Measurements from ENCODE around the gene RNF168. TPM values are rescaled to one million over a fixed set of nuclear protein-coding genes. Genes with fewer than 3 reads are reported as not detected.

RNF168 gene
- polyA plus RNA-seq, 2 of the 4 experiments (the other 2 are of a cell fraction), result 3.8 to 5.9 TPM

- WGBS (ENCODE audit: missing lambda C conversion rate), result 95% methylated on average over 2 of the region's 2 CpGs
- no peak for FAIRE-seq
- no peak for TF ChIP-seq SMC3 (IDR thresholded peaks at IDR 0.05)
- ChIA-PET POLR2A (no interaction called here), CTCF (no interaction called here)
- Histone ChIP-seq H3K9me3 (peaks cover 5% of the 10 kb centered on the region; the same call in 2 of the 3 replicates), H3K4me1 (no peaks in the 10 kb centered on the region), H3K4me2 (no peak overlapping the region), H3K4me3 (no peak overlapping the region), H3K27ac (no peak overlapping the region)
- ATAC-seq, result no peak
- DNase-seq (ENCODE audit: low read depth in 1 of 2, low spot score in 1 of 2), result no peak
Observed at GRCh38 chr3:196544491-196544992, 41.0 kb upstream of the RNF168 start.

GRCh38 chr3:196541684-196542445 is 38.3 kb upstream of the RNF168 start:
- WGBS (ENCODE audit: missing lambda C conversion rate), result 78% methylated on average over 6 of the region's 6 CpGs
- no peak for TF ChIP-seq SMC3 (IDR thresholded peaks at IDR 0.05)
- no peak for TF ChIP-seq TFCP2L1 (CRISPR knock-in tag; IDR thresholded peaks at IDR 0.05)
- TF ChIP-seq KDM5A (IDR thresholded peaks at IDR 0.05), result no peak
- no peak for TF ChIP-seq BCL3 (IDR thresholded peaks at IDR 0.05)
- no peak for TF ChIP-seq POLR2AphosphoS2 (conservative IDR thresholded peaks at IDR 0.05; ENCODE audit: low read length)
- TF ChIP-seq CEBPB (IDR thresholded peaks at IDR 0.05), result no peak
- TF ChIP-seq PBX3 (IDR thresholded peaks at IDR 0.05), result no peak
- TF ChIP-seq, protein P1, sequence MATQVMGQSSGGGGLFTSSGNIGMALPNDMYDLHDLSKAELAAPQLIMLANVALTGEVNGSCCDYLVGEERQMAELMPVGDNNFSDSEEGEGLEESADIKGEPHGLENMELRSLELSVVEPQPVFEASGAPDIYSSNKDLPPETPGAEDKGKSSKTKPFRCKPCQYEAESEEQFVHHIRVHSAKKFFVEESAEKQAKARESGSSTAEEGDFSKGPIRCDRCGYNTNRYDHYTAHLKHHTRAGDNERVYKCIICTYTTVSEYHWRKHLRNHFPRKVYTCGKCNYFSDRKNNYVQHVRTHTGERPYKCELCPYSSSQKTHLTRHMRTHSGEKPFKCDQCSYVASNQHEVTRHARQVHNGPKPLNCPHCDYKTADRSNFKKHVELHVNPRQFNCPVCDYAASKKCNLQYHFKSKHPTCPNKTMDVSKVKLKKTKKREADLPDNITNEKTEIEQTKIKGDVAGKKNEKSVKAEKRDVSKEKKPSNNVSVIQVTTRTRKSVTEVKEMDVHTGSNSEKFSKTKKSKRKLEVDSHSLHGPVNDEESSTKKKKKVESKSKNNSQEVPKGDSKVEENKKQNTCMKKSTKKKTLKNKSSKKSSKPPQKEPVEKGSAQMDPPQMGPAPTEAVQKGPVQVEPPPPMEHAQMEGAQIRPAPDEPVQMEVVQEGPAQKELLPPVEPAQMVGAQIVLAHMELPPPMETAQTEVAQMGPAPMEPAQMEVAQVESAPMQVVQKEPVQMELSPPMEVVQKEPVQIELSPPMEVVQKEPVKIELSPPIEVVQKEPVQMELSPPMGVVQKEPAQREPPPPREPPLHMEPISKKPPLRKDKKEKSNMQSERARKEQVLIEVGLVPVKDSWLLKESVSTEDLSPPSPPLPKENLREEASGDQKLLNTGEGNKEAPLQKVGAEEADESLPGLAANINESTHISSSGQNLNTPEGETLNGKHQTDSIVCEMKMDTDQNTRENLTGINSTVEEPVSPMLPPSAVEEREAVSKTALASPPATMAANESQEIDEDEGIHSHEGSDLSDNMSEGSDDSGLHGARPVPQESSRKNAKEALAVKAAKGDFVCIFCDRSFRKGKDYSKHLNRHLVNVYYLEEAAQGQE (IDR thresholded peaks at IDR 0.05), result no peak
- TF ChIP-seq USF2 (IDR thresholded peaks at IDR 0.05), result no peak
- no peak for TF ChIP-seq PHF8 (IDR thresholded peaks at IDR 0.05; ENCODE audit: borderline replicate concordance, low read depth)
- no peak for TF ChIP-seq MAX (IDR thresholded peaks at IDR 0.05)
- TF ChIP-seq, protein P2, sequence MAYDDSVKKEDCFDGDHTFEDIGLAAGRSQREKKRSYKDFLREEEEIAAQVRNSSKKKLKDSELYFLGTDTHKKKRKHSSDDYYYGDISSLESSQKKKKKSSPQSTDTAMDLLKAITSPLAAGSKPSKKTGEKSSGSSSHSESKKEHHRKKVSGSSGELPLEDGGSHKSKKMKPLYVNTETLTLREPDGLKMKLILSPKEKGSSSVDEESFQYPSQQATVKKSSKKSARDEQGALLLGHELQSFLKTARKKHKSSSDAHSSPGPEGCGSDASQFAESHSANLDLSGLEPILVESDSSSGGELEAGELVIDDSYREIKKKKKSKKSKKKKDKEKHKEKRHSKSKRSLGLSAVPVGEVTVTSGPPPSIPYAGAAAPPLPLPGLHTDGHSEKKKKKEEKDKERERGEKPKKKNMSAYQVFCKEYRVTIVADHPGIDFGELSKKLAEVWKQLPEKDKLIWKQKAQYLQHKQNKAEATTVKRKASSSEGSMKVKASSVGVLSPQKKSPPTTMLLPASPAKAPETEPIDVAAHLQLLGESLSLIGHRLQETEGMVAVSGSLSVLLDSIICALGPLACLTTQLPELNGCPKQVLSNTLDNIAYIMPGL (CRISPR knock-in tag; IDR thresholded peaks at IDR 0.05; ENCODE audit: borderline replicate concordance), result no peak
- TF ChIP-seq HOXB13 (CRISPR knock-in tag; IDR thresholded peaks at IDR 0.05; ENCODE audit: low read depth), result no peak
- TF ChIP-seq ZSCAN20 (CRISPR knock-in tag; IDR thresholded peaks at IDR 0.05), result no peak
- TF ChIP-seq MAFK (IDR thresholded peaks at IDR 0.05; ENCODE audit: partially characterized antibody), result no peak
- no peak for TF ChIP-seq EHMT2 (IDR thresholded peaks at IDR 0.05; ENCODE audit: low read depth)
- TF ChIP-seq HES2 (IDR thresholded peaks at IDR 0.05), result no peak
- ATAC-seq (no peak), FAIRE-seq (no peak), DNase-seq (ENCODE audit: low read depth in 1 of 2, low spot score in 1 of 2) (no peak)
- no peak overlapping the region for H3K27ac ChIP-seq
- CTCF ChIA-PET, result interaction anchor here (1.3 kb wide), 1 partner anchor 13 kb away, joined by 7 read pairs; no protein-coding TSS in a partner anchor
- H3K9me3 ChIP-seq, result no peaks in the 10 kb centered on the region
- no peaks in the 10 kb centered on the region for H3K4me1 ChIP-seq
- no peak overlapping the region for H3K4me2 ChIP-seq
- POLR2A ChIA-PET, result no interaction called here
- H3K4me3 ChIP-seq, result no peak overlapping the region
